Vagina (tissue), 2 donors: ENCODE measurements around the gene SLC9A9. TPM values are rescaled to one million over a fixed set of nuclear protein-coding genes. Genes with fewer than 3 reads are reported as not detected.
"Not testable (repeated sequence)": the region's sequence is repeated elsewhere in the genome, so short reads cannot be mapped to it uniquely, and the experiment has no call there.

Experiments used
- DNase-seq, 2 donors: peaks; one replicate each; pipeline ENCODE4 v3.0.0-alpha.2; 2017; ENCODE audit errors: extremely low spot score in 2 of 2
- H3K27ac ChIP-seq: fragments of 200-600 bp; sonication (generic); one replicate; pipeline ENCODE4 v1.5.1; 2019
- H3K27me3 ChIP-seq: fragments of 200-600 bp; sonication (generic); one replicate; pipeline ENCODE4 v1.5.1; 2019
- H3K36me3 ChIP-seq, 2 donors: fragments of 200-600 bp; sonication (generic); one replicate each; pipeline ENCODE4 v1.5.1; 2017 to 2019
- H3K4me1 ChIP-seq: fragments of 200-600 bp; sonication (generic); one replicate; pipeline ENCODE4 v1.5.1; 2019
- H3K4me3 ChIP-seq, 2 donors: fragments of 200-600 bp; sonication (generic); 1 replicate in 1 of 2; 2 replicates in 1 of 2; pipeline ENCODE4 v1.5.1; 2016 to 2019
- H3K9me3 ChIP-seq: fragments of 200-600 bp; sonication (generic); one replicate; pipeline ENCODE4 v1.5.1; 2019
- CTCF ChIP-seq, 3 experiments: fragments of 450-650 bp in 2 of 3; fragments of 200-600 bp in 1 of 3; sonication (generic) in 1 of 3; IDR thresholded peaks; one replicate each; pipeline ENCODE4 v1.5.1; 2017 to 2019; ENCODE audit warnings: antibody characterized with exemption in 3 of 3, mild to moderate bottlenecking in 2 of 3, moderate library complexity in 2 of 3
- POLR2A ChIP-seq, 2 donors: fragments of 450-650 bp; IDR thresholded peaks; one replicate each; pipeline ENCODE4 v1.6.1; 2017; ENCODE audit warnings: antibody characterized with exemption in 2 of 2, mild to moderate bottlenecking in 2 of 2, moderate library complexity in 2 of 2
- POLR2AphosphoS5 ChIP-seq, 2 donors: sonication (generic); formaldehyde crosslinking; IDR thresholded peaks; one replicate each; pipeline ENCODE4 v1.9.0; 2017; ENCODE audit warnings: antibody characterized with exemption in 2 of 2, mild to moderate bottlenecking in 2 of 2, low read depth in 1 of 2; ENCODE audit not compliant: insufficient read depth in 1 of 2
- intact Hi-C: fragments of 100-400 bp; cut with DNase I; formaldehyde crosslinking; loops from one replicate; pipeline ENCODE4 v1.15.1; 2023
- total RNA-seq: library from RNA; depleted of rRNA; stranded (reverse); fragments of >200 nt; gene quantifications from one replicate; pipeline ENCODE4 v1.2.3, GENCODE V29; 2016

The SLC9A9 gene
- total RNA-seq, 1 donor from 2014 or later = 30.7 TPM

- no peak for TF ChIP-seq POLR2AphosphoS5 (IDR thresholded peaks at IDR 0.05; ENCODE audit: insufficient read depth in 1 of 2, low read depth in 1 of 2)
- no peak for TF ChIP-seq CTCF (IDR thresholded peaks at IDR 0.05)
- no peak for TF ChIP-seq POLR2A (IDR thresholded peaks at IDR 0.05)
- Histone ChIP-seq H3K4me1 (no peaks in the 10 kb centered on the region), H3K9me3 (no peaks in the 10 kb centered on the region), H3K27me3 (no peaks in the 10 kb centered on the region), H3K36me3 (no peaks in the 10 kb centered on the region), H3K4me3 (no peak overlapping the region), H3K27ac (no peak overlapping the region)
- DNase-seq = no peak
- intact Hi-C loops = no loop called here
Measured at GRCh38 chr3:143437405-143437804, 410.9 kb downstream of the SLC9A9 start.

GRCh38 chr3:143436231-143436930 is 411.9 kb downstream of the SLC9A9 start:
- H3K27me3 ChIP-seq = no peaks in the 10 kb centered on the region
- H3K36me3 ChIP-seq = no peaks in the 10 kb centered on the region
- intact Hi-C loops = no loop called here
- no peaks in the 10 kb centered on the region for H3K4me1 ChIP-seq
- no peak for TF ChIP-seq POLR2AphosphoS5 (IDR thresholded peaks at IDR 0.05; ENCODE audit: insufficient read depth in 1 of 2, low read depth in 1 of 2)
- TF ChIP-seq CTCF (IDR thresholded peaks at IDR 0.05) = no peak
- no peak for TF ChIP-seq POLR2A (IDR thresholded peaks at IDR 0.05)
- no peak for DNase-seq
- H3K27ac ChIP-seq = no peak overlapping the region
- no peak overlapping the region for H3K4me3 ChIP-seq
- no peaks in the 10 kb centered on the region for H3K9me3 ChIP-seq

- intact Hi-C loops = no loop called here
Measured at GRCh38 chr3:143433787-143434378, 414.4 kb downstream of the SLC9A9 start.

GRCh38 chr3:143431298-143431697 is 417.0 kb downstream of the SLC9A9 start:
- H3K4me3 ChIP-seq, H3K36me3 ChIP-seq, H3K9me3 ChIP-seq, H3K4me1 ChIP-seq, intact Hi-C loops, DNase-seq, H3K27ac ChIP-seq, H3K27me3 ChIP-seq: not testable (repeated sequence)

More at GRCh38 chr3:143433787-143434378, 414.4 kb downstream of the SLC9A9 start:
- TF ChIP-seq POLR2A (IDR thresholded peaks at IDR 0.05) (no peak), POLR2AphosphoS5 (IDR thresholded peaks at IDR 0.05; ENCODE audit: insufficient read depth in 1 of 2, low read depth in 1 of 2) (no peak), CTCF (IDR thresholded peaks at IDR 0.05) (no peak)
- H3K4me3 ChIP-seq = no peak overlapping the region
- no peak for DNase-seq
- H3K27ac ChIP-seq = no peak overlapping the region
- H3K36me3 ChIP-seq = no peaks in the 10 kb centered on the region
- no peaks in the 10 kb centered on the region for H3K4me1 ChIP-seq
- H3K9me3 ChIP-seq = no peaks in the 10 kb centered on the region
- H3K27me3 ChIP-seq = no peaks in the 10 kb centered on the region

- Histone ChIP-seq H3K4me3 (no peak overlapping the region), H3K4me1 (no peaks in the 10 kb centered on the region), H3K36me3 (no peaks in the 10 kb centered on the region), H3K27ac (no peak overlapping the region), H3K27me3 (no peaks in the 10 kb centered on the region), H3K9me3 (no peaks in the 10 kb centered on the region)
- TF ChIP-seq POLR2A (IDR thresholded peaks at IDR 0.05) (no peak), POLR2AphosphoS5 (IDR thresholded peaks at IDR 0.05; ENCODE audit: insufficient read depth in 1 of 2, low read depth in 1 of 2) (no peak), CTCF (IDR thresholded peaks at IDR 0.05) (no peak)
- intact Hi-C loops = no loop called here
- no peak for DNase-seq
Measured at GRCh38 chr3:143430568-143430967, 417.7 kb downstream of the SLC9A9 start.
